ENCODE measurements around the gene ERCC5.

ERCC5 gene

GRCh38 chr13:102845630-102846260, at the start of gene ERCC5:
Gene ERCC5 (plus strand): TSS chr13:102846032. CDS start chr13:102846267, 235 bp downstream.
- Mint-ChIP-seq H3K9me3 (no peaks in the 10 kb centered on the region), H3K4me3 (peak within 1 kb of the TSS; percentile 91 to 93 (median 91)), H3K27me3 (ENCODE audit: low read depth) (no peaks in the 10 kb centered on the region), H3K36me3 (ENCODE audit: low read depth) (no peaks in the 10 kb centered on the region), H3K4me1 (peaks cover 22% of the 10 kb centered on the region), H3K27ac (peak within 1 kb of the TSS; percentile 85 to 93 (median 92))
- TF ChIP-seq, protein P1, sequence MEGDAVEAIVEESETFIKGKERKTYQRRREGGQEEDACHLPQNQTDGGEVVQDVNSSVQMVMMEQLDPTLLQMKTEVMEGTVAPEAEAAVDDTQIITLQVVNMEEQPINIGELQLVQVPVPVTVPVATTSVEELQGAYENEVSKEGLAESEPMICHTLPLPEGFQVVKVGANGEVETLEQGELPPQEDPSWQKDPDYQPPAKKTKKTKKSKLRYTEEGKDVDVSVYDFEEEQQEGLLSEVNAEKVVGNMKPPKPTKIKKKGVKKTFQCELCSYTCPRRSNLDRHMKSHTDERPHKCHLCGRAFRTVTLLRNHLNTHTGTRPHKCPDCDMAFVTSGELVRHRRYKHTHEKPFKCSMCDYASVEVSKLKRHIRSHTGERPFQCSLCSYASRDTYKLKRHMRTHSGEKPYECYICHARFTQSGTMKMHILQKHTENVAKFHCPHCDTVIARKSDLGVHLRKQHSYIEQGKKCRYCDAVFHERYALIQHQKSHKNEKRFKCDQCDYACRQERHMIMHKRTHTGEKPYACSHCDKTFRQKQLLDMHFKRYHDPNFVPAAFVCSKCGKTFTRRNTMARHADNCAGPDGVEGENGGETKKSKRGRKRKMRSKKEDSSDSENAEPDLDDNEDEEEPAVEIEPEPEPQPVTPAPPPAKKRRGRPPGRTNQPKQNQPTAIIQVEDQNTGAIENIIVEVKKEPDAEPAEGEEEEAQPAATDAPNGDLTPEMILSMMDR (IDR thresholded peaks at IDR 0.05; ENCODE audit: unreplicated experiment in 3 of 3): no peak

GRCh38 chr13:102798581-102799425, 47.0 kb upstream of the ERCC5 start, which contains the start of the genes BIVM and POGLUT2:
Gene BIVM (plus strand): TSS chr13:102799119. CDS start chr13:102807268, 8,149 bp downstream.
Gene POGLUT2 (minus strand): TSS chr13:102798976. CDS start chr13:102798670, 306 bp downstream.
- no peaks in the 10 kb centered on the region for H3K27me3 Mint-ChIP-seq (ENCODE audit: low read depth)
- TF ChIP-seq, protein P1 (IDR thresholded peaks at IDR 0.05; ENCODE audit: unreplicated experiment in 3 of 3): no peak
- H3K27ac Mint-ChIP-seq: peak within 1 kb of the TSS; percentile 87 to 98 (median 90)
- H3K36me3 Mint-ChIP-seq (ENCODE audit: low read depth): peaks cover 8% of the 10 kb centered on the region
- H3K4me3 Mint-ChIP-seq: peak within 1 kb of the TSS; percentile 98
- H3K9me3 Mint-ChIP-seq: no peaks in the 10 kb centered on the region
- peaks cover 28% of the 10 kb centered on the region for H3K4me1 Mint-ChIP-seq

- no peaks in the 10 kb centered on the region for H3K9me3 Mint-ChIP-seq
- H3K27me3 Mint-ChIP-seq (ENCODE audit: low read depth): no peaks in the 10 kb centered on the region
- H3K4me3 Mint-ChIP-seq: peak overlapping the region; percentile 98
- TF ChIP-seq, protein P1 (IDR thresholded peaks at IDR 0.05; ENCODE audit: unreplicated experiment in 3 of 3): no peak
- H3K27ac Mint-ChIP-seq: peak overlapping the region; percentile 84 to 90 (median 85)
- peaks cover 8% of the 10 kb centered on the region for H3K36me3 Mint-ChIP-seq (ENCODE audit: low read depth)
- H3K4me1 Mint-ChIP-seq: peaks cover 28% of the 10 kb centered on the region
These were observed 46.2 kb upstream of the ERCC5 start for GRCh38 chr13:102799426-102800144.

DNA sequence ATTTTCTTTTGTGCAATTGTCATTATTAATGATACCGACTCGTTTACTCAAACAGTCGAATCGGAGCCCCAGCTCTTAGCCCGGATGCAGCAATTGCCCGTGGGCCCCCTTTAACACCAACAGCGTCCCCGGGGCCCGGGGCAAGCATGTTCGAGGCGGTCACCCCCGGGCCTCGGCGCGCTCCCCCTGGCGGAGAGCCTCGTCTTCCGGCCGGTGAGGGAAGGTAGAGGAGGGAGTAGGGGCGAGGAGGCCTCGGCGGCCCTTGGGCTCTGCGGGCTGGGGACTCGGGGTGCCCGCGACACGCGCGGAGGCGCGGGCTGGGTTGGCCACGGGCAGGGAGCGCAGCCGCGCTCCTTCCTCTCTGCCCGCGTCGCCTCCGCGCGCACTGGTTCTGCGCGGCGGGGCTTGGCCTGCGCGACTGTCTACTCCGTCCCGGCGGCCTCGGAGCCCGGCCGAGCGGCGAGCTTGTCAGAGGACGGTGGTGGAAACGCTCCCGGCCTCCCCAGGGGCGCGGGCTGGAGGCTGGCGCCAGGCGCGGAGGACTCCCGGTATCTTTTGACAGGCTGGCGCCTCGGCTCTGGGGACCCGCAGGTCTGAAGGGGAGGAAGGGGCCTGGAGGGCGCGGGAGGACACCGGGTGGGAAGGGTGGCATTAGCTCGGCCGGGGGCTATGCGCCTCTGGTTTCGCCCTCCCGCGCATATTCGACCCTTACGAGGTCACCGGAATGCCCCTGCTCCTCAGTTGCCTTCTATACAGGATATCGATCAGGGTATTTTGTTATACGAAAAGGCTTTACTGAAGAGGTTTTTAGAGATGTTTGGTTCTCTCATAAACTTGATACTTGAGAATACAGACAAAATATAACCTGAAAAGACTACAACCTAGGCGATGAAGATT, 45.4 kb upstream of the ERCC5 start:
- H3K9me3 Mint-ChIP-seq: no peaks in the 10 kb centered on the region

More for the DNA sequence above, 45.4 kb upstream of the ERCC5 start:
- peaks cover 16% of the 10 kb centered on the region for H3K36me3 Mint-ChIP-seq (ENCODE audit: low read depth)
- no peaks in the 10 kb centered on the region for H3K27me3 Mint-ChIP-seq (ENCODE audit: low read depth)
- H3K27ac Mint-ChIP-seq: peak overlapping the region; percentile 85 to 91 (median 90)
- peak overlapping the region; percentile 98 for H3K4me3 Mint-ChIP-seq
- TF ChIP-seq, protein P1 (IDR thresholded peaks at IDR 0.05; ENCODE audit: unreplicated experiment in 3 of 3): peak; percentile 81 to 83 (median 82)
- peaks cover 28% of the 10 kb centered on the region for H3K4me1 Mint-ChIP-seq

Data from nephron (organoid).